ENCODE data around the gene SHROOM3.

DNA sequence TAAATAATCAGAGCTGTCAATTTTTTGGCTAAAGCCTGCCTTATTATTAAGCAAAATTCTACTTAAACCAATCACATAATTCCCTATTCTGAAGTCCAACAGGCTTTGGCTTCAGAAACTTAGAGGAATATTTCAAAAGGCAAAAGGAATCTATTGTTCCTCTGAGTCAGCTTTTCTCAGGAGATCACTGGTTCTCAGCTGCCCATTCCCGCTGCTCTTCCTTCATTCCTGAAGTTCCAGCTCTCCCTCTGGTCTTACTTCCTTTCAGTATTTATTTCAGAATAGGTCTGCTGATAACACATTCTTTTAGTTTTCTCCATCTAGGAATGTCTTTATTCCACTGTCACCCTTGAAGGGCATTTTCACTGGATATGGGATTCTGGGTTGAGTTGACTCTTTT lies 329.2 kb downstream of the SHROOM3 start:
- TF ChIP-seq CTCF (conservative IDR thresholded peaks at IDR 0.05 in 1 of 2, IDR thresholded peaks at IDR 0.05 in 1 of 2; ENCODE audit: extremely low read depth in 1 of 2, insufficient read depth in 1 of 2, low read depth in 1 of 2, low read length in 2 of 2) (no peak), EZH2 (IDR thresholded peaks at IDR 0.05; ENCODE audit: borderline replicate concordance, low read length) (no peak)

All from mammary epithelial cell (primary cell).